GM12801 (cell line): ENCODE results near the gene CACNG5.

Experiments used
- CTCF ChIP-seq: IDR thresholded peaks from one replicate; pipeline ENCODE4 v1.5.1; 2011; ENCODE audit warnings: control low read depth; ENCODE audit not compliant: insufficient read length; ENCODE audit errors: extremely low read depth

Gene CACNG5

DNA sequence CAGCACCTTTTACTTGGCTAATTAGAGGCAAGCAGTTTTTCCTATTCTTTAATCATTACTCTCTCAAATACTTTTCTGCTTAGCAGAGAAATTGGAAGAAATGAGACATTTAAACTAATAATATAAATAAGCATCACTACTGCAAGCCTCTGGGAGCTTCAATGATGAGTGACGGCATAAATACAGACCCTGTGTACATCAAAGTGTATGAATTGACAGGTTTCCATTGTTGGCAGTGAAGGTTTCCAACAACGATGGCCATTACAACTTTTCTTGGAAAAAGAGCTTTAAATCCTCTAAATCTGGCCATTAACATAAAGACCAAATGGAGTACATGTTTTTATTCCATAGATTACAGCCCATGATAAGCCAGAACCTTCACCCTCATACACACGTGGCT is 39.4 kb upstream of the CACNG5 start:
- no peak for TF ChIP-seq CTCF

DNA sequence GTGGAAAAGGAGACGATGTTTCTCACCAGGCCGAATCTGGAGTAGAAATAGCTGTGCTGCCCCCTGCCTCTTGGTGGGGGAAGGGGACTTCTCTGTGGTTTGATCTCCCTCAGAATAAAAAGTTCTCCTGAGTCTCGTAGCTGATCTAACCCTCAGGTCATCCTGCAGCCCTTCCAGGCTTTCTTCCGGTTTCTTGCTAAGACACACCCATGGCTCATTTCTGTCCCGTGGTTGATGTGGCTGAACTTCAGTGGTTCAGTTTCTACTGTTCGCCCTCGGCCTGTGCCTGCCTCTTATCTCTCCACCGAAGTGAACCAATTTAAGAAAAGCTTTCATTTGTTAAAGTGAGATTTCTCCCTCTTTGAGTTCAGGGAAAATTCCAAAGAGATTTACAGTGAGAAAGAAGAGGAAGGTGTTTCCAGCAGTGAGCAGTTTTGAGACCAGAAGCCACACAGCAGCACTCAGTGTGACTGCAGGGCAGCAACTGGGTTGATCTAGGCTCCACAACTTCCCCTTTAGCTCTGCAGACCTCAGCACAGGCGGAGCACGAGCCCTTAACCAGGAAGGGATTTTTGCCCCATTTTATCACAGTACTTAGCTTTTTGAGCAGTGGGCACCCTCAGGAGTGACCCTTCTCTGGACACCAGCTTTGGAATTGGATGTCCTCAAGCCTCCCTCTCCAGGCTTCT is 34.9 kb upstream of the CACNG5 start:
- no peak for TF ChIP-seq CTCF

DNA sequence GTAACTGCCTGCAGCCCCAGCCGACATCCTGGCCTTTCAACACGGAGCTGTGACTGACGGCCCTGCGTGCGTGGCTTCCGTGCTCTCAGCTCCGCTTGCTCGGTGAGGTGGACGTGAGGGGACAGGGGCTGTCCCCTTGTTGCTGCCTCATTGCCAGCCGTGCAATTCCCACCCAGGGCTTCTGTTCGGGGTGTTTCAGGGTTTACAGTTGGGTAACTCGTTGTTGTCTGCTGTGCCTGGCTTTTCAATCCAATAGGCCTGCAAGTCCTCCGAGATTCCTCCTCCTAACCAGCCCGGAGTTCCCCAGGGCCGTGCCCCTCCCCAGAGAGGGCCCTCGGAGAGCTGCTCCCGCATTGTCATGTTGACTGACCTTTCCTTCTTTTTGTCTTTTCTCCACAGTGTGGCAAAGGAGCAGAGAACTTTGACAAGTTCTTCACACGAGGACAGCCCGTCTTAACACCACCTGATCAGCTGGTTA is 31.4 kb upstream of the CACNG5 start:
- TF ChIP-seq CTCF: no peak

DNA sequence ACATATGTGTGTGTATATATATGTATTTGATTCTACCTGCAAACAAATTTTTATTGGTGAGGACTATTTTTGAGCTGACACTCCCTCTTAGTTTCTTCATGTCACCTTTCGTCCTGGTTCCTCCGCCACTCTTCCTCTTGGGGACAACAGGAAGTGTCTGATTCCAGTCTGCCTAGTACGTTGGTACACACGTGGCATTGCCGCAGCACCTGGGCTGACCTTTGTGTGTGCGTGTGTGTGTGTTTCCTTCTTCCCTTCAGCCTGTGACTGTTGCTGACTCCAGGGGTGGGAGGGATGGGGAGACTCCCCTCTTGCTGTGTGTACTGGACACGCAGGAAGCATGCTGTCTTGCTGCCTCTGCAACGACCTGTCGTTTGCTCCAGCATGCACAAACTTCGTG is 29.4 kb upstream of the CACNG5 start:
- TF ChIP-seq CTCF: no peak

DNA sequence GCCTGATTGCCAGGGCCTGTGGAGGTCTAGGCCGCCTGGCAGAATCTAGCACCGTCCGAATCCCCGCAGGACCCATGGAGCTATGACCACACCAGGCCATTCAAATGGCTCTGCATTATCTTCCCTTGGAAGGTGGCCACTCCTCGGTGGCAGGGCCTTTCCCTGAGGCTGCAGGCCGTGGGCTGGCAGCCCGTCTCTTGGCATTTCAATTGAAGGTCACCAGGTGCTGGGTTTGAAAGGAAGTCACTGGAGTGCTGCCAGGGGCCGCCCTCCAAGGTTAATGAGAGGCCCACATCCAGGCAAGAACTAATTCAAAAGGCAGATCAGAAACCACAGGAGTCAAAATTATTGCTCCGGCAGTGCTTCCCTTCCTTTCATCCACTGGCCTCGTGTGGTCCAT is 27.7 kb upstream of the CACNG5 start:
- no peak for TF ChIP-seq CTCF

DNA sequence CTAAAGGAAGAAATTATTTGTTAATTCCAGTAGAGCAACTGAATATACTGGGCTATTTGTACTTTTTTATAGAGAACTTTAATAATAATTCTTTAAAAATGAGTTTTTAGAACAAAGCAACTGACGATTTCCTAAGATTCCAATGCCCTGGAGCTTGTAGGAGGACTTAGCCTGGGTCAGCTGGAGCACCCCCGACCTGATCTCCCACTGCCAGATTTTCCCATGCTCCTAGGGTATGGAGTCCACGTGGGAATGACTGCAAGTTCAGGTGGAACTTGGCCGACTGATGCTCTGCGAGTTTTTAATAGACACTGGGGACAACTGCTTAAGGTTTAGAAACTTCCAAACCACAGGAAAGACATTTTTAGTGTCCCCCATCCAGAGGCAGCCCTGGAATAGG is 25.5 kb upstream of the CACNG5 start:
- TF ChIP-seq CTCF: no peak

GRCh38 chr17:66810951-66811682 is 23.8 kb upstream of the CACNG5 start:
- no peak for TF ChIP-seq CTCF
